Stimulated activated CD4-positive, alpha-beta T cell treated with anti-CD3 and anti-CD28 coated beads, TNF-alpha, amount 100 ng/mL, for 4 hours (primary cell): ENCODE measurements around the gene BACH2.
"Not testable (repeated sequence)": the region's sequence is repeated elsewhere in the genome, so short reads cannot be mapped to it uniquely, and the experiment has no call there.

ENCODE experiments used
- DNase-seq, 3 experiments: peaks; one replicate each; pipeline ENCODE4 v3.0.0-alpha.2; 2020; ENCODE audit warnings: low read depth in 3 of 3

Gene BACH2

GRCh38 chr6:90032489-90033212 lies 264.0 kb downstream of the BACH2 start:
- not testable (repeated sequence) for DNase-seq

DNA sequence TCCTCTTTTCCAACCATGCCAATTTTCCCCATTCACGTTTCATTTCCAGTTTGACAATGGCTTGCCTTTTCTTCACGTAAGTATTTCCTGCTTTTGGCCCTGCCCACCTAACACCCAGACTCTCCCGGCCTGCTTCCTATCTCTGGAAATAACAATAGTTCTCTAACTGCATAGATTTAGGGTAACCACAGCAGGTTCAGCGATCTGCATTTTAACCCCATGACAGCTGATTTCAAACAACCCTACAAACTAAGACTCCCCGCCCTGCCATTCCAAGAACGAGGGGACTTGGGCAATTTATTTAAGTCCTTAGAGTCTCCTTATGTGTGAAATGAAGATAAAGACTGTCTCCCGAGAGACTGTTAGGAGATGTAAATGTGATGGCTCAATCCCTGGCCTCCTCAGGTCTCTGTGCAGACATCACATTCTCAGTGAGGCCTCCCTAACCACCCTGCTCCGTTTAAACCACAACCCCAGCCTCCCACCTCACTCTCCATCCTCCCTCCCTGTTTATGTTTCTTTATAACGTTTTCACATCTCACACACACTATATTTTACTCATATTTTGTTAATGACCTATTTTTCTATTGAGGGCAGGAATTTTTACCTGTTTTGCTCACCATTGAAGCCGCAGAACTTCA lies 267.5 kb downstream of the BACH2 start:
- DNase-seq = no peak

GRCh38 chr6:90028066-90028778 lies 268.4 kb downstream of the BACH2 start:
- no peak for DNase-seq

DNA sequence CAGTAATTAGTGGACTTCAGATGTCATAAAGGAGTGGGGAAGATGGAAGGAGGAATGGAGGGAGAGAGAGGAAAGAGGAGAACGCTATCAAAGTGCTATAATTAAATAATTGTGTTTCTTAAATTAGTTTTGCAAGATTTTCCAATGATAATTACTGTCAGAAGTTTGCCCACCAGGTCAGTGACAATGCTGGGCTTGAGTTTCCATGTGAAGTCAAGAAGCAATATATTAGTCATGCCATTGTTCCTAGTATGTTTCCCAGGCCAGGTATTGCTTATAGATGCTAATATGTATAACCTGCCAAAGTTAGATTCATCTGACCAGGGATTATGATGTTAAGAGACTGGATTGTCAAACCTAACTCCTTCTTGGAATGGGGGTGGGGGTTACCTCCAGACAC lies 270.4 kb downstream of the BACH2 start:
- no peak for DNase-seq

GRCh38 chr6:90025523-90026061 lies 271.1 kb downstream of the BACH2 start:
- peak in 2 of 3 experiments; percentile 13 to 28 for DNase-seq

GRCh38 chr6:90024633-90025032 lies 272.0 kb downstream of the BACH2 start:
- no peak for DNase-seq

- DNase-seq = no peak
Observed at GRCh38 chr6:90021711-90022110, 274.9 kb downstream of the BACH2 start.

- no peak for DNase-seq
Observed at GRCh38 chr6:90020746-90021145, 275.9 kb downstream of the BACH2 start.

DNA sequence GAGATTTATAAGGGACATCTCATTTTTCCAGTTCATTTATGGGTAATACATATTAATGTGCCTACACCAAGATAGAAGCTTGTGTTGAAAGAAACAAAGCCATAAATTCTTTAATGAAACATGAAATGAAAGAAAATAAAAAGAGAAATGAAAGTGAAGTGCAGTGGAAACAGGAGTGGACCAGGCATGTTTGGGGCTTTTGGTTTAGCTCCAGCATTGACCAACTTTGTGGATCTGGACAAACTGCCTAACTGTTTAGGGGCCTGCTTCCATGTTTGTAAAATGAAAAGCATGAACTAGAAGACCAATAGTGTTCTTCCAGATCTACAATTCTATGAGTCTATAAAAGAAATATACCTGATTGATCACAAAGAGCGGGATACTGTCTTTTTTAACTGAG lies 277.4 kb downstream of the BACH2 start:
- DNase-seq = no peak

DNA sequence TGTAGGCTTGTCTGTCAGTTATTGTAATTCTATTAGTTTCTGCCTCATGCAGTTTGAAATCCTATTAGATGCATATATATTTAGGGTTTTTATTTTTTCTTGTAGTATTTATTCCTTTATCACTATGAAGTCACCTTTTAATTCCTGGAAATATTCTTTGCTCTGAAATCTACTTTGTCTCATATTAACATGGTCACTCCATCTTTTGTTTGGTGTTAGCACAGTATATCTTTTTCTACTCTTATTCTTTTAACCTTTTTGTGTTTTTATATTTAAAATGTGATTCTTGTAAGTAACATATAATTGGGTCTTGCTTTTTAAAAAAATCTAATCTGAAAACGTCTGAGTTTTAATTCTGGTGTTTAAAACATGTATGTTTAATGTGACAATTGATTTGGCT lies 280.8 kb downstream of the BACH2 start:
- DNase-seq = no peak

GRCh38 chr6:90008908-90009501 lies 287.6 kb downstream of the BACH2 start:
- no peak for DNase-seq

- no peak for DNase-seq
Observed at GRCh38 chr6:90008189-90008907, 288.3 kb downstream of the BACH2 start.

DNA sequence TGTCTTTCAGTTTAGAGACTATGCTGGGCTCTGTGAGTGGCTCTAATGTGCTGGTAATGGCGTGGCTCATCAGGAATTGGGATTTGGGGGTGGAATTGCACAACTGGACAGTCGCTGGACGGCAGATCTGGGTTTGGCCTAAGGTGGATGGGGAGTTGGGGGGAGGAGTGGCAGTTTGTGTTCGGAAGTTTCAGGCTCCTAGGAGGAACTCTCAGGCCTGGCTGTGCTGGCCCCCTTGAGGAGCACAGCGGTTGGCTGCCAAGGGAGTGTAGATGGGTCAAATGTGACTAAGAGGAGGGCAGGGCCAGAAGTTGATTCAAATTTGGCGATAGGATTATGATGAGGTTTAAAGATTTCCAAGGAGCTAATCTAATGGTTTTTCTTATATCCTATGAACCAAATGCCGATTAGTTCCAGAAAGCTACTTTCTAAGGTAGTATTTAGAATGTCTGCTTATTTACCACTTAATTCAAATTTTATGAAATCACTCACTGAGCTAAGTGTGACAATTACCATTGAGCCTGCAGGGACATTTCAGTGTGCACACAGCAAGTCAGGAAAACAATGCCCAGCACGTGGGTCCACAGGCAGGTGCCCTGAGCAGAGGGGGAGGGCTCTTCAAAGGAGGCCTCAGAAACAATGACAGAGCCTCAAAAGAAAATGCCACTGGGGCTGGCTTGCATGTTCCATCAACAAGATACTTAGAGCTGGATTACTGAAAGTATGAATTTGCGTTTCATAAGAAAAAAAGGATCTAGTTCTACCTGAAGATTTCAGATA lies 291.4 kb downstream of the BACH2 start:
- no peak for DNase-seq

DNA sequence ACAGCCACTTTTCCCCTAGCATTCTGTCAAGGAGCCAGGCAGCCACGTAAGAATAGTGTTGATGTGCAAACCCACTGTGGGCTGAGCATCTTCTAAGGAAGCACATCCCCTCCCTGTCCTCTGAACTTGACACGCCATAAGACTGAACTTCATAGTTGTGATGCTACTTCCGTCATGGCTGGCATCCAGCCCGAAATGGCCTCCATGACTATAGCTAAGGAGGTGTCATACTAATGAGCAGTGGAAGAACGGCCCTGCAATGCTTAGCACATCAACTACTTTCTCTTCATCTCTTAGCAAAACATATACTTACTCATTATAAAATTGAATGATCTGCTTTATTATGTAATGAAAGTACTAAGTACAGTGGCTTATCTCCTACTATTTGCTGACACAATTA lies 292.1 kb downstream of the BACH2 start:
- no peak for DNase-seq

- DNase-seq = no peak
Observed at GRCh38 chr6:90003941-90004340, 292.7 kb downstream of the BACH2 start.

DNA sequence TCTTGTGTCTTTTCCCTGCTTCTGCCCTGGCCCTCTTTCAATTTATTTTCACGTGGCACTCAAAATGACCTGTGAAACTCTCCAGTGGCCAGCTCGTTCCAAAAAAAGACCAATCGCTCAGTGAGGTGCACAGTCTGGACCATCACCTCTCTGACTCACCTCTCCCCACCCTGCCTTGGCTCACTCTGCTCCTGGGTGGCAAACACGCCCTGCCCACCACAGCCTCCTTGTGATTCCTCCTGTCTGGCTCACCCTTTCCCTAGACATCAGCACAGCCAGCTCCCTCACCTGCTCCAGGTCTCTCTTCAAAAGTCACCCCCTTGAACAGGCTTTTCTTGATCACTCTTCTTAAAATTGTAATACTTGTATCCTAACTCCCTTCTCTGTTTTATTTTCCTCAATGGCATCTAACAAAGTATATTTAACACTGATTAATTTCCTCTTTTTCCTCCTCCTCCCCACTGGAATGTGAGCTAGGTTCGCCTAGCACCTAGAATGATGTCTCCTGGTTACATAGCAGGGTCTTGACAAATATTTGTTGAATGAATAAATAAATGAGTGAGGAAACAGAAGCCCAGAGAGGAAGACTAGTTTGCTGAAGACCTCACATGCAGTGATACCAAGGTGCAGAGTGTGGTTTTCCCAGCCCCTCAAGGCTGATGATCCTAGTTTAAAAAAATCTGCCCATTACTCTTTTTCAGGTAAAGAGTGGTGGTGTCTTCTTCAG lies 293.4 kb downstream of the BACH2 start:
- no peak for DNase-seq

GRCh38 chr6:90000864-90001731 lies 295.5 kb downstream of the BACH2 start:
- DNase-seq = no peak

DNA sequence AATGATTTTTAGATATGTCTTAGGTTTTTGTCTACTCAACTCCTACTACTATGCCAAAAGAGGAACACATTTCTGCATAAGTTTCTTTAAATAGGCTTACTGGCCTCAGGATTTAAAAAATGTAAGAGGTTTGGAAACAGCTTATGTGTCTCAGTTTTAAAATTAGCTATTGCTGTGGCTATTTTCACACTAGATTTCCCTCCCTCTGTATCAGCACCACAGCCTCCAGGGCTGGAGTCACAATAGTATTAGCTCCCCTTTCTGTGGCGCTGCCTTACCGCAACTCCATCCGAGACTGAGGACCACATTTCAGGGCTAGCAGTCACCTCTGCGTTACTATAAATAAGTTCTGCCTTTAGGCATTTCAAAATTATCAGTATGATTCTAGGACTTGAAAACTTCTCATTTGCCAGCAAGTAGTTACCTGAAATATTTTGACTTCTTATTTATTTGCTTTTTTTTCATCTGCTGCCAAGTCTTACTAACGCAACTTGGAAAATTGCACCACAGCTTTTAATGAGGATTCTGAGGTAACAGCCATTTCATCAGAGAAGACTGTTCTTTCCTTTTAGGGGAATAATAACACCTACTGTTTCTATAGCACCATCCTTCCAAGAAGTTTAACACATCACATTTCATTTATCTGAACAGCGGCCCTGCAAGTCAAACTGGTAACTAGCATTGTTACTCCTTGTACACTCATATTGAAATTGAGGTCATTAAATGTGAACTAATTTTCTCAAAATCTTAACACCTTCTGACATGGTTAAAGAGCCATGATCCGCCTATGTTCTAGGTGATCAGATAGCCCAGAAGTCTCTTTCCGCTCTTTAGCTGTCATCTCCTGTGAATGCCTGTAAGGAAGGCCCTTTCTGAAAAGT lies 296.5 kb downstream of the BACH2 start:
- DNase-seq = no peak
